A172 (cell line): ENCODE measurements around the gene CHST13. TPM values are rescaled to one million over a fixed set of nuclear protein-coding genes. Genes with fewer than 3 reads are reported as not detected.

Experiments
- DNase-seq: peaks from one replicate; pipeline ENCODE4 v3.0.0-alpha.2; 2015; ENCODE audit warnings: low spot score
- total RNA-seq: library from RNA; depleted of rRNA; stranded (reverse); fragments of >200 nt; shearing (Covaris generic); gene quantifications from 2 replicates; pipeline ENCODE4 v1.2.3, GENCODE V29; 2014; rRNA removed

Gene CHST13
- 0.26 TPM in 1 of 2 replicates, not detected in the other for total RNA-seq

- DNase-seq, result no peak
Observed at GRCh38 chr3:126523745-126524428, at the start of gene CHST13. Gene CHST13, plus strand, starts transcription at chr3:126524155. Its CDS starts 178 bp downstream, at chr3:126524333.

GRCh38 chr3:126474498-126475412, 49.2 kb upstream of the CHST13 start:
- no peak for DNase-seq

- peak; percentile 77 for DNase-seq
Observed at GRCh38 chr3:126475413-126476114, 48.4 kb upstream of the CHST13 start, which contains the start of gene ZXDC. Gene ZXDC, minus strand, starts transcription at chr3:126475891. Its CDS starts 26 bp downstream, at chr3:126475865.

GRCh38 chr3:126476166-126477060, 47.5 kb upstream of the CHST13 start:
- peak; percentile 23 for DNase-seq

- no peak for DNase-seq
Observed at GRCh38 chr3:126477061-126477380, 46.9 kb upstream of the CHST13 start.

- DNase-seq, result no peak
Observed at GRCh38 chr3:126478581-126479310, 45.2 kb upstream of the CHST13 start.

- no peak for DNase-seq
Observed at GRCh38 chr3:126479642-126480041, 44.3 kb upstream of the CHST13 start.

GRCh38 chr3:126480206-126480605, 43.7 kb upstream of the CHST13 start:
- no peak for DNase-seq

GRCh38 chr3:126480861-126481260, 43.1 kb upstream of the CHST13 start:
- DNase-seq, result no peak

- no peak for DNase-seq
Observed at GRCh38 chr3:126481808-126482502, 42.0 kb upstream of the CHST13 start.

GRCh38 chr3:126482503-126483255, 41.3 kb upstream of the CHST13 start:
- no peak for DNase-seq

GRCh38 chr3:126483321-126483761, 40.6 kb upstream of the CHST13 start:
- no peak for DNase-seq

- no peak for DNase-seq
Observed at GRCh38 chr3:126484148-126484547, 39.8 kb upstream of the CHST13 start.

GRCh38 chr3:126484662-126485061, 39.3 kb upstream of the CHST13 start:
- DNase-seq, result no peak

- DNase-seq, result no peak
Observed at GRCh38 chr3:126485176-126485897, 38.6 kb upstream of the CHST13 start.

GRCh38 chr3:126485956-126486355, 38.0 kb upstream of the CHST13 start:
- no peak for DNase-seq

GRCh38 chr3:126486360-126486847, 37.6 kb upstream of the CHST13 start:
- DNase-seq, result no peak

GRCh38 chr3:126487151-126487771, 36.7 kb upstream of the CHST13 start:
- DNase-seq, result peak; percentile 69
